Common myeloid progenitor, CD34-positive (primary cell): ENCODE results near the gene UNC79.

Experiments used
- CTCF ChIA-PET: fragments of 350-600 bp; sonication (Branson Sonifier 250); formaldehyde crosslinking; loops from one replicate; lab custom pipeline; 2021; ENCODE audit warnings: antibody characterized with exemption; lab: Charles Lee
- POLR2A ChIA-PET: fragments of 350-600 bp; sonication (Branson Sonifier 250); formaldehyde crosslinking; loops from one replicate; lab custom pipeline; 2021; ENCODE audit warnings: antibody characterized with exemption; lab: Charles Lee
- DNase-seq, 3 donors: peaks; one replicate each; pipeline versions ENCODE4 v3.0.0 to v3.0.0-alpha.2; 2013
- H3K27ac ChIP-seq, 2 experiments: 1 replicate in 1 of 2; 2 replicates in 1 of 2; pipeline ENCODE4 v1.7.0; 2013; ENCODE audit warnings: inconsistent platforms in 2 of 2, low read length in 2 of 2, mild to moderate bottlenecking in 2 of 2, low read depth in 1 of 2, moderate library complexity in 1 of 2; ENCODE audit not compliant: severe bottlenecking in 2 of 2, insufficient read depth in 1 of 2, poor library complexity in 1 of 2
- H3K27me3 ChIP-seq, 5 experiments: replicated peaks in 2 of 5; 1 replicate in 3 of 5; 2 replicates in 2 of 5; pipeline versions ENCODE4 v1.6.1 to v1.7.0; 2013; ENCODE audit warnings: low read length in 4 of 5, mild to moderate bottlenecking in 2 of 5, moderate library complexity in 2 of 5, inconsistent platforms in 1 of 5; ENCODE audit not compliant: insufficient read depth in 5 of 5, control insufficient read depth in 4 of 5
- H3K36me3 ChIP-seq, 4 experiments: 1 replicate in 2 of 4; 2 replicates in 2 of 4; pipeline versions ENCODE4 v1.6.1 to v1.7.0; 2013; ENCODE audit warnings: low read length in 3 of 4, control low read depth in 1 of 4, mild to moderate bottlenecking in 1 of 4; ENCODE audit not compliant: control insufficient read depth in 4 of 4, insufficient read depth in 4 of 4
- H3K4me1 ChIP-seq, 4 experiments: 1 replicate in 3 of 4; 2 replicates in 1 of 4; pipeline versions ENCODE4 v1.6.1 to v1.7.1; 2013; ENCODE audit warnings: low read length in 3 of 4, mild to moderate bottlenecking in 3 of 4, control low read depth in 1 of 4, inconsistent platforms in 1 of 4, moderate library complexity in 1 of 4; ENCODE audit not compliant: control insufficient read depth in 4 of 4, insufficient read depth in 4 of 4; ENCODE audit errors: control extremely low read depth in 1 of 4
- H3K4me3 ChIP-seq, 7 experiments: 1 replicate in 4 of 7; 2 replicates in 3 of 7; pipeline versions ENCODE4 v1.5.1 to v1.7.0; 2013; ENCODE audit warnings: mild to moderate bottlenecking in 7 of 7, low read length in 6 of 7, moderate library complexity in 6 of 7, inconsistent platforms in 2 of 7, low read depth in 2 of 7, control low read depth in 1 of 7; ENCODE audit not compliant: insufficient read depth in 4 of 7, control insufficient read depth in 1 of 7; ENCODE audit errors: extremely low read depth in 1 of 7
- H3K9me3 ChIP-seq, 5 experiments: 1 replicate in 4 of 5; 2 replicates in 1 of 5; pipeline versions ENCODE4 v1.6.1 to v1.7.1; 2013; ENCODE audit warnings: low read length in 4 of 5, mild to moderate bottlenecking in 2 of 5, inconsistent platforms in 1 of 5, low read depth in 1 of 5, moderate library complexity in 1 of 5; ENCODE audit not compliant: control insufficient read depth in 4 of 5, insufficient read depth in 2 of 5; ENCODE audit errors: control extremely low read depth in 1 of 5
- WGBS: methylation state at CpG from one replicate; pipeline ENCODE4 v1.1.5; 2013; ENCODE audit not compliant: insufficient coverage; 5-methylcytosine and 5-hydroxymethylcytosine counted together

Gene UNC79

GRCh38 chr14:93566065-93566693 is 135.4 kb downstream of the UNC79 start:
- Histone ChIP-seq H3K4me1 (no peaks in the 10 kb centered on the region), H3K4me3 (no peak overlapping the region), H3K27me3 (peaks cover 0 to 3% (median 2%) of the 10 kb centered on the region in 5 experiments), H3K9me3 (no peaks in the 10 kb centered on the region), H3K27ac (no peak overlapping the region), H3K36me3 (no peaks in the 10 kb centered on the region)
- POLR2A ChIA-PET, result interaction anchor here (0.6 kb wide), 1 partner anchor 301 kb away, joined by 4 read pairs; no protein-coding TSS in a partner anchor
- no peak for DNase-seq
- whole genome bisulfite sequencing, result 98% methylated on average over 9 of the region's 10 CpGs
- CTCF ChIA-PET, result no interaction called here

DNA sequence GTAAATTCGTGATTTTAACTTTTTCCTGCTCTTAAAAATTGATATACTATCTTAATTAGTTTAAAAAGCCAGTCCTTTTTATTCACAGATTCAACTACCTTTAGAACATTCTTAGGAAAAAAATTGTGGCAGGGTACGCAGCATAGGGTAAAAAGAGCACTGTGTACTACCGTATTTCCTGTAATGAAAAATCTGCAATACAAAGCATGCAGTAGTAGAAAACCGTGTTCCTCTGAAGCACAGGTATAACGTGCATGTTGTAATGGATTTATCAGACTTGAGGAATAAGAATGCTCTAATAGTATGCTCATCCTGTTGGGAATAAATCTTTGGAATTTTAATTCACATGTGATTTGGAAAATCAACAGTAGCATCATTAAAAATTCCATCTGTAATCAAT is 140.5 kb downstream of the UNC79 start:
- 94% methylated on average over 3 of the region's 5 CpGs for WGBS
- Histone ChIP-seq H3K9me3 (no peaks in the 10 kb centered on the region), H3K27ac (no peak overlapping the region), H3K27me3 (peaks cover 0 to 7% (median 3%) of the 10 kb centered on the region in 5 experiments), H3K4me1 (no peaks in the 10 kb centered on the region), H3K4me3 (no peak overlapping the region), H3K36me3 (no peaks in the 10 kb centered on the region)
- POLR2A ChIA-PET, result no interaction called here
- CTCF ChIA-PET, result no interaction called here
- DNase-seq, result no peak

DNA sequence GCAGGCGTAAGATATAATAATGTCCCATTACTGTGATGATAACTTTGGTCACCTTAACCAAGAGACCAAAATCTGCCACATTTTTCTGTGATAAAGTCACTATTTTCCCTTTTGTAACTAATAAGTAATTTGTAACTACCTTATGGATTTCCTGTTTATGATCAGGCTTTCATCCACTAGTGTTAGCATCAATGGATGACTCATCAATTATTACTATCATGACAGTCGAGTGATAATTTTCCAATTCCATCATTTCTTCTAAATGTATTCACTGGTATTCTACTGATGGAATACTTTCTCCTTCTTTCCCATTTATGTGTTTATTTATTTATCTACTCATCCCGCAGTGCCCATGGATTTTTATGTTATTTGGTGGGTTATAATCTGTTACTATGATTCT is 148.4 kb downstream of the UNC79 start:
- Histone ChIP-seq H3K27me3 (peaks cover 0 to 3% (median 0%) of the 10 kb centered on the region in 5 experiments), H3K9me3 (no peaks in the 10 kb centered on the region), H3K27ac (no peak overlapping the region), H3K36me3 (no peaks in the 10 kb centered on the region), H3K4me1 (no peaks in the 10 kb centered on the region), H3K4me3 (no peak overlapping the region)
- ChIA-PET CTCF (no interaction called here), POLR2A (no interaction called here)
- no peak for DNase-seq
- WGBS, result no CpG with 5 or more reads among the region's 3 CpGs

- POLR2A ChIA-PET, result no interaction called here
- Histone ChIP-seq H3K9me3 (no peaks in the 10 kb centered on the region), H3K4me1 (no peaks in the 10 kb centered on the region), H3K36me3 (no peaks in the 10 kb centered on the region), H3K27ac (no peak overlapping the region), H3K27me3 (peaks cover 0 to 3% (median 0%) of the 10 kb centered on the region in 5 experiments), H3K4me3 (no peak overlapping the region)
- DNase-seq, result no peak
- CTCF ChIA-PET, result no interaction called here
- 95% methylated on average over 10 of the region's 10 CpGs for whole genome bisulfite sequencing
Measured at GRCh38 chr14:93582516-93582915, 151.8 kb downstream of the UNC79 start.

DNA sequence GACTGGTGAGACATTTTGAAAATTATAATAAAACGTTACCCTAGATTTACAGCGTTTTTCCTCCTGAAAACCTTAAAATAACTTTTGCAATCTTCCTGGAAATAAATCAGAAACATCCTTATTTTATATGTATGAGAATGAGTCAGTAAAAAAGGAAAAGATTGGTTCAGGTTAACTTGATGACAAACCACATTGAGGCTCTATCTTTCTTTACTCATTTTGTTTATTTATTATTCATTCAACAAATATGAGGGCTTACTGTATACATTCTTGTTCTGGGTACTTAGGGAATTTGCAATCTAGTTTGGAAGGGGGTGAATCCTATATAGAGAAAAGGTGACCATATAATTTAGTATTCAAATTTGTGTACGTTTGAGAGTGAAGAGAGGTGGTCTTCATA is 156.6 kb downstream of the UNC79 start:
- H3K4me3 ChIP-seq, result no peak overlapping the region
- H3K9me3 ChIP-seq, result no peaks in the 10 kb centered on the region
- 100% methylated on average over 1 of the region's 3 CpGs for WGBS
- no peak for DNase-seq
- H3K27ac ChIP-seq, result no peak overlapping the region
- CTCF ChIA-PET, result no interaction called here
- no peaks in the 10 kb centered on the region for H3K36me3 ChIP-seq
- no peaks in the 10 kb centered on the region for H3K4me1 ChIP-seq
- POLR2A ChIA-PET, result no interaction called here
- peaks cover 0 to 4% (median 0%) of the 10 kb centered on the region in 5 experiments for H3K27me3 ChIP-seq

- H3K4me1 ChIP-seq, result no peaks in the 10 kb centered on the region
- H3K27me3 ChIP-seq, result peaks cover 0 to 6% (median 3%) of the 10 kb centered on the region in 5 experiments
- no peak overlapping the region for H3K4me3 ChIP-seq
- no peaks in the 10 kb centered on the region for H3K9me3 ChIP-seq
- 97% methylated on average over 8 of the region's 10 CpGs for WGBS
- ChIA-PET CTCF (interaction anchor here (1.0 to 1.1 kb wide), 2 partner anchors 15 to 27 kb away, joined by 3 read pairs; no protein-coding TSS in a partner anchor), POLR2A (no interaction called here)
- DNase-seq, result no peak
- no peaks in the 10 kb centered on the region for H3K36me3 ChIP-seq
- H3K27ac ChIP-seq, result no peak overlapping the region
Measured at GRCh38 chr14:93591506-93591905, 160.8 kb downstream of the UNC79 start.

DNA sequence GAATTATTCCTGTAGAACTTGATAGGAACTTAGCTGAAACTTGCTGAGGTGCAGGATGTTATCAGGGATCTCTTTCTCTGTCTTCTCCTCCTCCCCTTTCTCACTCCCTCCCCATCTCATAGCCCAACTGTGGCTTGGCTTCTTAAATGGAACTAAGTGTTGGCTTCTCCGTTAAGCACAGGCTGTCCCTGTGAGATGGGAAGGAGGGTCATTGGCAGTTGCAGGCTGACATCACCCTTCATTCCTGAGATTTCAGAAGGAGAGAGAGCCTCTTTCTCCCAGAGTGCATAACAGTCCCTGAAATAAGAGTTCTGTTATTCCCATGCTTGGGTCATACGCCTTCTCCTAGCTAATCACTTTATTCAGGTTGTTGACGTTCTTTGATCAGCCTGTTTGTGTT is 162.0 kb downstream of the UNC79 start:
- H3K4me1 ChIP-seq, result no peaks in the 10 kb centered on the region
- no peak overlapping the region for H3K27ac ChIP-seq
- peaks cover 0 to 6% (median 3%) of the 10 kb centered on the region in 5 experiments for H3K27me3 ChIP-seq
- no peaks in the 10 kb centered on the region for H3K36me3 ChIP-seq
- H3K4me3 ChIP-seq, result no peak overlapping the region
- POLR2A ChIA-PET, result no interaction called here
- WGBS, result 60% methylated on average over 1 of the region's 3 CpGs
- DNase-seq, result no peak
- CTCF ChIA-PET, result no interaction called here
- H3K9me3 ChIP-seq, result no peaks in the 10 kb centered on the region
